ENCODE results near the gene ATP5ME.

The ATP5ME gene

DNA sequence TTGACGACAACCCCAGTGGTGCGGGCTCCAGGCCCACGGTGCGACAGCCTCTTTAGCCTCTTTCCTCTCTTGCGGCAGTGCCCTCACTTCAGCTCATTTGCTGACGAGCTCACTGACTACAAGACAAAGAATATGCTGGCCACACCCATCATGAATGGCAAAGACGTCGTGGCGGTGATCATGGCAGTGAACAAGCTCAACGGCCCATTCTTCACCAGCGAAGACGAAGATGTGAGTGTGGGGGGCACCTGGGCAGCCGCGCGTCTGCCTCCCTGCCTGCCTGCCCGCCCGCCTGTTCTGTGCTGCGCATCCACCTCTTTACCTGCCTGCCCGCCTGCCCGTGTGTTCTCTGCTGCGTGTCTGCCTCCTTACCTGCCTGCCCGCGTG lies 39.5 kb downstream of the ATP5ME start:
- no peak for DNase-seq (ENCODE audit: low spot score)

DNA sequence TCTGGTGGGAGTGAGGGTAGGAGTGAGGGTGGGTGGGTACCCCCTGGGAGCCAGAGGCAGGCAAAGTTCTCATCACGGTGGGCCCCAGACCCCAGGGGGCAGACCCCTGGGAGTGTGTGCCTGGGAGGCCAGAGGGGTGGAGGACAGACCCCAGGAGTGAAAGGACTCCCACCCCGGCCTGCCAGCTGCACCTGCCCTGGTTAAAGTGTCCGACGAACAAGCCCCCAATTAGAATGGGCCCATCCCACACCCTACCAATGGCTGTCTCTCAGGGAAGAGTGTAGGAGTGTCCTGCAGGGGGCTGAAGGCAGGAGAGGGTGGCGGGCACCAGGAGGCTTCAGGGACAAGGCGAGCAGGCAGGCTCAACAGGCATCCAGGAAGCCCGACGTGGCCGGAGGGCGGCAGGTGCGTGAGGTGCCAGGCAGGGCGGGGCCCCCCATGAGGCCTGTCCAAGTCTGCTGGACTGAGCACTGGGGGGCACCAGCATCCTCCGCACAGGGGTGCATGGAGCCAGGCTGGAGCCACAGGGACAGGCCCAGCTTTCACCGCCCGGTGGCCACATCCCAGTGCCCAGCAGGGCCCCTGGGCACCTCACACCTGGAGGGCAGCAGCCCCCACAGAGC lies 40.0 kb downstream of the ATP5ME start:
- DNase-seq (ENCODE audit: low spot score): no peak

DNA sequence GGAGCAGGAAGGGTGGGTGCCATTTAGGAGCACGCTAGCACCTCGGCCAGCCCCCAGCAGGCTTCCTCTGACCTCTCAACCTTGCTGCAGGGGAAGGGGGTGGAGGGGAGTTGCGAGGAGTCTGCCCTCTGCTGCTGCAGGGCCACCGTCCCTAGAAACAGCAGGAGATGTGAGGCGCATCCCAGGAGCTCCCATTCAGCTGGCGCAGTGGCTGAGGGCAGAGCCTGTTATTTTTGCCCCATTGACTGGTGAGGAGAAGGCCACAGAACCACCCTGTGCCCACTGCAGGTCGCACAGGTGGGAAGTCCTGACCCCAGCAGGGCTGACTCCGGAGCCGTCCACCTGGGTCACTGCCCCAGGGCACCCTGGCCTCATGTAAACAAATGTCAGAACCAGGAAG lies 40.7 kb downstream of the ATP5ME start:
- DNase-seq (ENCODE audit: low spot score): no peak

DNA sequence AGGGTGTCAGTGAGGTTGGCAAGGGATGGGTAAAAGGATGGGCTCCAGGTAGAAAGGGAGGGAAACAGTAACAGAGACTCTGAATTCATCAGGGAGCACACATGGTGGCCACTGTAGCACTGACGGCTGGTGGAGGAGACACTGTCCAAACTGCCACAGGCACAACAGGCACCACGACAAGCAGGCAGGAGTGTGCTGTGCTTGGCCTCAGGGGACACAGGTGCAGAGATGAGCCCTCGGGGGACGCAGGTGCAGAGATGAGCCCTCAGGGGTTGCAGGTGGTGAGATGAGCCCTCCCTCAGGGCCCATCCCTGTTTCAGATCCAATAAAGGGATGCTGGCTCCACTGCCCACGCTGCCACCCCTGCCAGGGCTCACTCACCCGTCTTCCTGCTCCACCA lies 41.1 kb downstream of the ATP5ME start:
- no peak for DNase-seq (ENCODE audit: low spot score)

GRCh38 chr4:632196-632790 lies 41.8 kb downstream of the ATP5ME start:
- no peak for DNase-seq (ENCODE audit: low spot score)

GRCh38 chr4:630656-631055 lies 43.4 kb downstream of the ATP5ME start:
- DNase-seq (ENCODE audit: low spot score): no peak

DNA sequence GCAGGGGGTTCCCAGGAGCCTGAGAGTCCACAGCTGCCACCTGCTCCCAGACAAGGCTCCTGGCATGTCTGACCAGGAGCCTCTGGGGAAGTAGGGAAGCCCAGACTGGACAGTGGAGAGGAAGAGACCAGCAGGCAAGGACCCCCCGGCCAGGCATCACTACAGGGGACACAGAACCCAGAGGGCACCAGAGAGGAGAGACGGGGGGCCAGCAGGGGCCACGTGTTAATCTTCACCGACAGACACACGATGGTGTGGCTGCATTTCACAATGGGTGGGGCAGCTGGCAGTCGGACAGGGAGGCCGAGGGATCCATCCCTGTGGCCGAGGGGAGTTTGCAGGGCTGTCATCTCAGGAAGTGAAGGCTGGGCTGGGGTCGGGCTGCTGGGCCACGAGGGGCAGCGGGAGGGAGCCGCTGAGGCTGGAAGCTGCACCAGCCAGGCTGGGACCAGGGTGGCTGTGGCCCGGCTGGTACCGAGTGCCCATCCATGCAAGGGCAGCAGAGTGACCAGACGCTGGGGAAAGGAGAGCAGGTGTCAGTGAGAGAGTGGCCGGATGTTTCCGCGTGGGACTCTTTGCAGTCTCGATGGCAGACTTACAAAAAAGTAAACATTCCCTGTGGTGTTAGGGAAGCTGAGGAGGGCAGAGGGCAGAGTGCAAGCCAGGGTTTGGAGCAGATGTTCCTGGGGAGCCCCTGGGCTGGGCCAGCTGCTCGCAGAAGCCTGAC lies 44.0 kb downstream of the ATP5ME start:
- DNase-seq (ENCODE audit: low spot score): no peak

GRCh38 chr4:629636-629914 lies 44.5 kb downstream of the ATP5ME start:
- no peak for DNase-seq (ENCODE audit: low spot score)

DNA sequence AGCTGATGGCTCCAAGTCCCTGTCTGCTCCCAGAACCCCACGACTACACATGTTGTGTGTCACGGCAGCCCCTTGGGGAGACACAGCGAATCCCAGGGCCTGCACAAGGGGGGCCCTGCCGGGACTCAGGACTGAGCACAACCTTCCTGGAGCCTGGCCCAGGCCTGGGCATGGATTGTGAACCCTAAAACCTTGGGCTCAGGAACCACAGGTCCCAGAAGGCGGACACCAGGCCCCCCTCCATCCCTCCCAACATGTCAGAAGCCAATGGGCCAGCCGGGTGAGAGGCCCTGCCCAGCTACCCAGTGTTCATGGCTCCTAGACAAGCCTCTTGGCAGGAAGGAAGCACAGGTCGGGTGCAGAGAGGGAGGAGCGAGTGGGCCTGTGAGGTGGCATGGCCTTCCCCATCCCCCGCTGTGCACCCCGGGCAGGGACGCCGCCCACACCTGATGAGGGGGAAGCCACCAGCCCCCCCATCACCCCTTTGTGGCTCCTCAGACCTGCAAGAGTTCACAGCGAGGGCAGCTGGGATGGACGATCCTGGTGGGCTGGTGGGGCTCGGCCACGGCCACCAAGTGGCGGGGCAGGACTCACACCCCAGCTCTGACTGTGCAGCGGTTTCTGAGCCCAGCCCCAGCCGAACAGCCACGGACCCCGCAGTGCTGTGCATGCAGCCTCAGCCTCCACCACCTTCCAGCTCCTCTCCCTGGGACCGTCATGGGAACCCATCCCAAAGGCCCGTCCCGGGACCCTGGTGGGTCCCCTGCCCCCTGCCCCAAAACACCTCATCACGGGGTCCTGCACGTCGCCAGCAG lies 45.0 kb downstream of the ATP5ME start:
- DNase-seq (ENCODE audit: low spot score): no peak

GRCh38 chr4:628311-628741 lies 45.8 kb downstream of the ATP5ME start:
- DNase-seq (ENCODE audit: low spot score): no peak

DNA sequence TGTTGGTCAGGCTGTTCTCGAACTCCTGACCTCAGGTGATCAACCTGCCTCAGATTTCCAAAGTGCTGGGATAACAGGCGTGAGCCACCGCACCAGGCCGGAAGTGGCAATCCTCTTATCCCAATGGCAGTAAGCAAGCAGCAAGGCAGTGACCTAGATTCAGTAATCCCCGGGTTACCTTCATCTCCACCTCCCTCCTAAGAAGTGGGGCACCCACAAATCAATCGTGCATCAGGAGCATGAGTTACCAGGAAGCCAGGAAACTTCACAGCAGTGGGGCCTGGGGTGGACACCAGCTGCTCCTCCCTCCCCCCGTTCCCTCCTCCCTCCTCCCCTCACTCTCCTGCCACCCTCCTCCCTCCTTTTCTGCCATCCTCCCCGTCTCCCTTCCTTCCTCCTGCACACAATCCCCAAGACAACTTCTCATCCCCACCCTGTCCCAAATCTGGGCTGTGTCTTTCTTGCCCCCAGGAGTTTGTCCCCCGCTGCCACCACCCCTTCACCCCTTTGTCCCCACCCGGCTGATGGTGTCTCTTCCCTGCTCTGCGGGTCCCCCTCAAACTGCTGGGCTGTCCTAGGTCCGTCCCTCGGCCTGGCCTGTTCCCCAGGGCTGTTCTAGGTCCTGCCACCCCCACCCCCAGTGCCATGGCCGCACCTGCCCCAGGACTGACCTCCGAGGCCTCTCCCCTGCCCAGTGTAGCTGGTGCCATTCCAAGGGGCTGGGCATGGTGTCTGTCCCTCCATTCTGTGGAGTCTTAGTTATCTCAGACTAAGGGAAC lies 46.5 kb downstream of the ATP5ME start:
- no peak for DNase-seq (ENCODE audit: low spot score)

GRCh38 chr4:626201-627091 lies 47.6 kb downstream of the ATP5ME start:
- no peak for DNase-seq (ENCODE audit: low spot score)

GRCh38 chr4:625631-626161 lies 48.4 kb downstream of the ATP5ME start:
- no peak for DNase-seq (ENCODE audit: low spot score)

DNA sequence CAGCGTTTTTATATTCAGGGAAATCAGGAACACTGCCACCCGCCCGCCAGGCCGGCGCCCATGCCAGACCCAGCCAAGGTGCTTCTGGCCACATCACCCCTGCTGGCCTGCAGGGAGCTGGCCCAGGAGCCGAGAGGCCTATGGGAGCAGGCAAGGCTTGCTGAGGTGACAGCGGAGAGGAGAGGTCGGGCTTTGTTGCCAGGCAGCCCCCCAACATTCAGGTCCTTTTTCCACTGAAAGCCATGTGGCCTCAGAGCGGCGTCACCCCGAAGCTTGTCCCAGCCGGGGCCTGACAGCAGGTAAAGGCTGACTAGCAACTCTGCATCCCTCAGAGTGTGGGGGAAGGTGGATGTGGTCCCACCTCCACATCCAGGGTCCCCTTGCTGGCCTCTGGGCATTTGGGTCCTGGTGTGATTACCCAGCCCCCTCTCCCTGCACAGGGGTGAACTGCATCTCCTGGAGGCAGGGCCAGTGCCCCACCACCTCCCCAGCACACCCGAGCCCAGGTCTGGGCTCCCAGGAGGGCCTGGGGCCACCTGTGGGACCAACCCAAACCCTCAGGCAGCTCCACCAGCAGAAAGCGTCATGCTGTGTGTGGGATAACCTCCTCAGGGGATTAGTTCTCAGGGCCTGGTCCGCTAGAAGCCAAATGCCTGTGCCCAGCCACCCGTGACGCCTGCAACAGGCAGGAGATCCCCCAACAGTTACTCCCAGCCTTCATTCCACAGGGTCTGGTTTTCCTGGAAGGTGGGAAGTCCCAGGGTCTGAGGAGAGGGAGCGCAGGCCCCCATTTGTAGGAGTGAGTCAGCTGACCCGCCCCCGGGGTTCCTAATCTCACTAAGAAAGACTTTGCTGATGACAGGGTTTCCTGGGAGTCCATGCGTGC lies 49.1 kb downstream of the ATP5ME start, which contains the start of gene PDE6B:
TSS of gene PDE6B (plus strand) at position 869 of the 886 bp plus-strand sequence. CDS start 54 bp downstream, outside the sequence.
- no peak for DNase-seq (ENCODE audit: low spot score)

GRCh38 chr4:623914-624566 lies 50.0 kb downstream of the ATP5ME start:
- DNase-seq (ENCODE audit: low spot score): no peak

GRCh38 chr4:622996-623913 lies 50.8 kb downstream of the ATP5ME start:
- DNase-seq (ENCODE audit: low spot score): no peak

Data from RKO (cell line).